HepG2 (cell line): ENCODE data around the gene FAM174C. TPM values are rescaled to one million over a fixed set of nuclear protein-coding genes. Genes with fewer than 3 reads are reported as not detected.

ENCODE experiments used
- BRCA1 ChIP-seq: sonication (generic); formaldehyde crosslinking; IDR thresholded peaks from 2 replicates; pipeline ENCODE4 v1.4.0; 2020; ENCODE audit warnings: missing genetic modification reagents
- FLYWCH1 ChIP-seq: sonication (generic); formaldehyde crosslinking; IDR thresholded peaks from 2 replicates; pipeline ENCODE4 v1.8.1; 2023; ENCODE audit warnings: mild to moderate bottlenecking, missing genetic modification reagents
- HNRNPK ChIP-seq: fragments of 200-400 bp; formaldehyde crosslinking; IDR thresholded peaks from 2 replicates; pipeline ENCODE4 v1.6.1; 2018; ENCODE audit warnings: low read length, low read depth, moderate library complexity, mild to moderate bottlenecking; ENCODE audit not compliant: poor library complexity, severe bottlenecking
- KLF11 ChIP-seq: IDR thresholded peaks from 2 replicates; pipeline ENCODE4 v1.6.1; 2016; ENCODE audit warnings: missing compliant biosample characterization
- NR1H2 ChIP-seq: sonication (generic); formaldehyde crosslinking; IDR thresholded peaks from 2 replicates; pipeline ENCODE4 v1.8.1; 2022; ENCODE audit warnings: low read depth, missing genetic modification reagents, borderline replicate concordance
- TERF1 ChIP-seq: sonication (generic); formaldehyde crosslinking; IDR thresholded peaks from 2 replicates; pipeline ENCODE4 v1.8.0; 2022; ENCODE audit warnings: mild to moderate bottlenecking, missing genetic modification reagents, moderate library complexity
- ZNF12 ChIP-seq: sonication (generic); formaldehyde crosslinking; IDR thresholded peaks from 2 replicates; pipeline ENCODE4 v1.5.0; 2020; ENCODE audit warnings: missing genetic modification reagents
- ZNF282 ChIP-seq: fragments of 450-650 bp; IDR thresholded peaks from 2 replicates; pipeline ENCODE4 v1.6.1; 2018; ENCODE audit not compliant: partially characterized antibody
- ZNF318 ChIP-seq: sonication (generic); formaldehyde crosslinking; IDR thresholded peaks from 2 replicates; pipeline ENCODE4 v1.4.0; 2020; ENCODE audit warnings: mild to moderate bottlenecking, missing genetic modification reagents
- ZNF451 ChIP-seq: sonication (generic); formaldehyde crosslinking; IDR thresholded peaks from 2 replicates; pipeline ENCODE4 v1.5.0; 2020; ENCODE audit warnings: mild to moderate bottlenecking, missing genetic modification reagents
- ZNF567 ChIP-seq: sonication (generic); formaldehyde crosslinking; IDR thresholded peaks from 2 replicates; pipeline ENCODE4 v1.8.1; 2023; ENCODE audit warnings: mild to moderate bottlenecking, missing genetic modification reagents, borderline replicate concordance
- ZNF749 ChIP-seq: sonication (generic); formaldehyde crosslinking; IDR thresholded peaks from 2 replicates; pipeline ENCODE4 v1.8.0; 2022; ENCODE audit warnings: mild to moderate bottlenecking, missing genetic modification reagents, moderate library complexity, borderline replicate concordance
- ZNF775 ChIP-seq: sonication (generic); formaldehyde crosslinking; IDR thresholded peaks from 2 replicates; pipeline ENCODE4 v1.4.0; 2020; ENCODE audit warnings: missing genetic modification reagents, mild to moderate bottlenecking, moderate library complexity, borderline replicate concordance
- ZNF790 ChIP-seq: sonication (generic); formaldehyde crosslinking; IDR thresholded peaks from 2 replicates; pipeline ENCODE4 v1.8.0; 2022; ENCODE audit warnings: missing genetic modification reagents, mild to moderate bottlenecking, borderline replicate concordance
- polyA plus RNA-seq, 8 experiments: library from polyadenylated mRNA; depleted of rRNA in 3 of 8; stranded (reverse) in 7 of 8; unstranded in 1 of 8; fragments of >200 nt; fragmentation: Illumina TruSeq in 4 of 8; extraction: Trizol in 4 of 8; gene quantifications; 2 replicates each; pipeline versions ENCODE4 v1.2.1 to v1.2.3, GENCODE V29; 2011 to 2016; ENCODE audit warnings: low read depth in 4 of 8, missing spikeins in 1 of 8, mixed read lengths in 1 of 8; ENCODE audit not compliant: insufficient read depth in 1 of 8
- total RNA-seq, 5 experiments: library from RNA; depleted of rRNA; stranded (reverse); fragments of >200 nt; fragmentation: Illumina TruSeq; extraction: Trizol; gene quantifications; 2 replicates each; pipeline ENCODE4 v1.2.3, GENCODE V29; 2016; ENCODE audit warnings: low read depth in 1 of 5
- TF ChIP-seq, protein P1 (sequence below): sonication (generic); formaldehyde crosslinking; IDR thresholded peaks from 2 replicates; pipeline ENCODE4 v1.9.0; 2022; ENCODE audit warnings: missing genetic modification reagents, mild to moderate bottlenecking, borderline replicate concordance
- TF ChIP-seq, protein P2 (sequence below): IDR thresholded peaks from 2 replicates; pipeline ENCODE4 v1.6.1; 2018; ENCODE audit warnings: missing genetic modification reagents

The FAM174C gene
- total and polyA plus RNA-seq, 2 of the 13 experiments (the other 11 are each of a cell fraction or from before 2014, with no cell fraction given), result 19.5 to 31.3 TPM

DNA sequence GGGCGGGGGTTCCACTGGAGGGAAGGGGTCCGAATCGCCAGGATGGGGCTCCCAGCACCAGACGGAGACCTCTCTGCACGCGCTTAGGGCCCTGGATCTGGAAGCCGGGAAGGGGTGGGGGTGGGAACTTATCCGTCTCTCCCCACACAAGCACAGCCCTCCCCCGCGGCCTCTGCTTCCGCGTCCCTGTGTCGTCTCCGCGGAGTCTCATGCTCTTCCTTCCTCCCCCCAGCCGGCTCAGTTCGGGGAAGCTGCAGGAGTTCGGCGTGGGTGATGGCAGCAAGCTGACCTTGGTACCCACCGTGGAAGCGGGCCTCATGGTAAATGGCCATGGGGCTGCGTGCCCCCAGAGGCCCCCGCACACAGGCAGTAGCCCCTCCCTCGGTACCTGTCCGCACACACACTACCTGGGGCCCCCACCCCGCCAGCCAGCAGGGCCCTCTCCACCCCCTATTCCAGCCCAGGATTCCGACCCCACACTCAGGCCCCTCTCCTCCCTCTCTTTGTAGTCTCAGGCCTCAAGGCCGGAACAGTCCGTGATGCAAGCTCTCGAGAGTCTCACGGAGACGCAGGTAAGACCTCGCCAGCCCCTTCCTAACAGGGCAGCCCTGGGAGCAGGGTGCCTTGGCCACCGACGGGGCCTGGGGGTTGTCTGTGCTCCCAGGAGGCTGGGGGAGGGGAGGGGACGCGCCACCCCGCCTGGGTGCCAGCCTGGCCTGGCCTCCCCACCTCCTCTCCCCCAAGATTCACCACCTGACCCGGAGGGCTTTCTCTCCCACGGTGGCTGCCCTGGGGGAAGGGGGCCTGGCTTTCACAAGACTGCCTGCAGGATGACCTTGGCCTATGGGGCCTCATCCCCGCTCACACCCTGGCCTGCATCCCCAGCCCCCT, 23.8 kb upstream of the FAM174C start (continued):
- TF ChIP-seq ZNF318 (CRISPR knock-in tag) (no peak), NR1H2 (no peak), ZNF775 (CRISPR knock-in tag) (no peak), ZNF567 (no peak), ZNF451 (CRISPR knock-in tag) (no peak), ZNF12 (CRISPR knock-in tag) (no peak), KLF11 (no peak), TERF1 (CRISPR knock-in tag) (no peak), ZNF790 (CRISPR knock-in tag) (peak; percentile 73; the same call in 1 of the 2 replicates), BRCA1 (CRISPR knock-in tag) (no peak), ZNF749 (CRISPR knock-in tag) (no peak), HNRNPK (peak; percentile 5), FLYWCH1 (CRISPR knock-in tag) (no peak), ZNF282 (no peak)
- TF ChIP-seq, protein P1, sequence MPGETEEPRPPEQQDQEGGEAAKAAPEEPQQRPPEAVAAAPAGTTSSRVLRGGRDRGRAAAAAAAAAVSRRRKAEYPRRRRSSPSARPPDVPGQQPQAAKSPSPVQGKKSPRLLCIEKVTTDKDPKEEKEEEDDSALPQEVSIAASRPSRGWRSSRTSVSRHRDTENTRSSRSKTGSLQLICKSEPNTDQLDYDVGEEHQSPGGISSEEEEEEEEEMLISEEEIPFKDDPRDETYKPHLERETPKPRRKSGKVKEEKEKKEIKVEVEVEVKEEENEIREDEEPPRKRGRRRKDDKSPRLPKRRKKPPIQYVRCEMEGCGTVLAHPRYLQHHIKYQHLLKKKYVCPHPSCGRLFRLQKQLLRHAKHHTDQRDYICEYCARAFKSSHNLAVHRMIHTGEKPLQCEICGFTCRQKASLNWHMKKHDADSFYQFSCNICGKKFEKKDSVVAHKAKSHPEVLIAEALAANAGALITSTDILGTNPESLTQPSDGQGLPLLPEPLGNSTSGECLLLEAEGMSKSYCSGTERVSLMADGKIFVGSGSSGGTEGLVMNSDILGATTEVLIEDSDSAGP, result 0 out of 2 replicates have a peak, but pooled peaks have one; percentile 47
- TF ChIP-seq, protein P2, sequence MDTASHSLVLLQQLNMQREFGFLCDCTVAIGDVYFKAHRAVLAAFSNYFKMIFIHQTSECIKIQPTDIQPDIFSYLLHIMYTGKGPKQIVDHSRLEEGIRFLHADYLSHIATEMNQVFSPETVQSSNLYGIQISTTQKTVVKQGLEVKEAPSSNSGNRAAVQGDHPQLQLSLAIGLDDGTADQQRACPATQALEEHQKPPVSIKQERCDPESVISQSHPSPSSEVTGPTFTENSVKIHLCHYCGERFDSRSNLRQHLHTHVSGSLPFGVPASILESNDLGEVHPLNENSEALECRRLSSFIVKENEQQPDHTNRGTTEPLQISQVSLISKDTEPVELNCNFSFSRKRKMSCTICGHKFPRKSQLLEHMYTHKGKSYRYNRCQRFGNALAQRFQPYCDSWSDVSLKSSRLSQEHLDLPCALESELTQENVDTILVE, result no peak; the same call in 1 of the 2 replicates
